H1 (cell line): ENCODE results near the gene RAB29. TPM values are rescaled to one million over a fixed set of nuclear protein-coding genes. Genes with fewer than 3 reads are reported as not detected.
A peak's percentile ranks its signal among the peaks of the same experiment; 100 is the strongest.

Experiments used
- CTCF ChIA-PET: fragments of 300-600 bp; sonication (Branson Sonifier 250); formaldehyde crosslinking; loops from one replicate; lab custom pipeline; 2021; ENCODE audit not compliant: partially characterized antibody; lab: Charles Lee
- POLR2A ChIA-PET: fragments of 300-600 bp; sonication (Branson Sonifier 250); formaldehyde crosslinking; loops from one replicate; lab custom pipeline; 2021; ENCODE audit warnings: inconsistent platforms; ENCODE audit not compliant: partially characterized antibody; lab: Charles Lee
- DNase-seq, 2 experiments: peaks; one replicate each; pipeline versions ENCODE4 v3.0.0 to v3.0.0-alpha.2; 2010 to 2022; ENCODE audit warnings: low spot score in 2 of 2, low read depth in 1 of 2, mixed read lengths in 1 of 2
- FAIRE-seq: peaks from 2 replicates; lab custom pipeline; 2011; peaks lifted over from hg19 to GRCh38; lab: Jason Lieb, UNC
- H2AFZ ChIP-seq: 2 replicates; pipeline ENCODE4 v1.8.1; 2012; ENCODE audit warnings: low read length, inconsistent platforms
- H2AK5ac ChIP-seq: 2 replicates; pipeline ENCODE4 v1.6.1; 2013; ENCODE audit warnings: low read depth, low read length
- H2BK120ac ChIP-seq: replicated peaks from 2 replicates; pipeline ENCODE3; 2013; ENCODE audit warnings: low read depth, low read length, inconsistent platforms
- H2BK12ac ChIP-seq: 2 replicates; pipeline ENCODE4 v1.6.1; 2013; ENCODE audit warnings: low read depth, low read length
- H2BK15ac ChIP-seq: 2 replicates; pipeline ENCODE4 v1.6.1; 2013; ENCODE audit warnings: low read length
- H2BK20ac ChIP-seq: 2 replicates; pipeline ENCODE4 v1.6.1; 2013; ENCODE audit warnings: low read length
- H2BK5ac ChIP-seq: 2 replicates; pipeline ENCODE4 v1.6.1; 2013; ENCODE audit warnings: low read depth, low read length
- H3K14ac ChIP-seq: 2 replicates; pipeline ENCODE4 v1.6.1; 2013; ENCODE audit warnings: inconsistent platforms; ENCODE audit not compliant: insufficient read length
- H3K18ac ChIP-seq: 2 replicates; pipeline ENCODE4 v1.6.1; 2013; ENCODE audit warnings: low read length; ENCODE audit errors: extremely low read depth
- H3K23ac ChIP-seq: 2 replicates; pipeline ENCODE4 v1.6.1; 2013; ENCODE audit warnings: inconsistent platforms; ENCODE audit not compliant: insufficient read length
- H3K23me2 ChIP-seq: 2 replicates; pipeline ENCODE4 v1.6.1; 2013; ENCODE audit warnings: low read depth, low read length
- H3K27ac ChIP-seq: 2 replicates; pipeline ENCODE4 v1.6.1; 2011; ENCODE audit warnings: low read depth, low read length, inconsistent platforms
- H3K27me3 ChIP-seq, 4 experiments: replicated peaks in 1 of 4; 1 replicate in 1 of 4; 2 replicates in 3 of 4; pipeline versions ENCODE4 v1.6.1 to v1.8.1; 2011 to 2013; ENCODE audit warnings: low read length in 3 of 4, mild to moderate bottlenecking in 3 of 4, inconsistent platforms in 2 of 4, mixed read lengths in 2 of 4, moderate library complexity in 1 of 4; ENCODE audit not compliant: control insufficient read depth in 3 of 4, insufficient read depth in 3 of 4; ENCODE audit errors: extremely low read depth in 1 of 4
- H3K36me3 ChIP-seq, 4 experiments: 2 replicates each; pipeline versions ENCODE4 v1.6.1 to v1.8.1; 2011 to 2013; ENCODE audit warnings: mild to moderate bottlenecking in 4 of 4, low read length in 3 of 4, moderate library complexity in 2 of 4, control low read depth in 1 of 4, inconsistent platforms in 1 of 4; ENCODE audit not compliant: insufficient read depth in 4 of 4, control insufficient read depth in 2 of 4
- H3K4ac ChIP-seq: replicated peaks from 2 replicates; pipeline ENCODE3; 2013; ENCODE audit warnings: low read length, low read depth, mixed read lengths, inconsistent platforms; ENCODE audit not compliant: insufficient read length
- H3K4me1 ChIP-seq, 4 experiments: replicated peaks in 1 of 4; 1 replicate in 1 of 4; 2 replicates in 3 of 4; pipeline versions ENCODE4 v1.6.1 to v1.8.1; 2011 to 2013; ENCODE audit warnings: low read length in 3 of 4, inconsistent platforms in 2 of 4, mixed read lengths in 1 of 4; ENCODE audit not compliant: insufficient read depth in 4 of 4, control insufficient read depth in 3 of 4
- H3K4me2 ChIP-seq, 2 experiments: 2 replicates each; pipeline versions ENCODE4 v1.6.1 to v1.8.1; 2011 to 2013; ENCODE audit warnings: low read depth in 2 of 2, low read length in 2 of 2, control low read depth in 1 of 2, inconsistent platforms in 1 of 2, mild to moderate bottlenecking in 1 of 2; ENCODE audit not compliant: insufficient read depth in 1 of 2
- H3K4me3 ChIP-seq, 4 experiments: fragments of 200-600, 300-600 bp in 1 of 4; sonication (generic), shearing (Covaris generic), sonication (Bioruptor Twin) in 1 of 4; 2 replicates each; pipeline versions ENCODE4 v1.5.1 to v1.8.1; 2011 to 2016; ENCODE audit warnings: low read length in 4 of 4, low read depth in 3 of 4, control low read depth in 2 of 4, inconsistent platforms in 2 of 4, mild to moderate bottlenecking in 2 of 4, mixed read lengths in 1 of 4, moderate library complexity in 1 of 4; ENCODE audit not compliant: insufficient read depth in 2 of 4; ENCODE audit errors: extremely low read depth in 1 of 4
- H3K56ac ChIP-seq: replicated peaks from 2 replicates; pipeline ENCODE3; 2013; ENCODE audit warnings: low read depth, mild to moderate bottlenecking, mixed read lengths, low read length, inconsistent platforms; ENCODE audit not compliant: insufficient read length
- H3K79me1 ChIP-seq: 2 replicates; pipeline ENCODE4 v1.6.1; 2013; ENCODE audit warnings: low read depth, low read length, control low read depth
- H3K79me2 ChIP-seq, 2 experiments: 2 replicates each; pipeline versions ENCODE4 v1.6.1 to v1.8.1; 2012 to 2013; ENCODE audit warnings: low read length in 2 of 2, mild to moderate bottlenecking in 2 of 2, inconsistent platforms in 1 of 2; ENCODE audit not compliant: insufficient read depth in 2 of 2, control insufficient read depth in 1 of 2
- H3K9ac ChIP-seq, 4 experiments: replicated peaks in 1 of 4; 1 replicate in 1 of 4; 2 replicates in 3 of 4; pipeline versions ENCODE4 v1.6.1 to v1.8.1; 2011 to 2013; ENCODE audit warnings: low read depth in 3 of 4, low read length in 3 of 4, control low read depth in 2 of 4, mild to moderate bottlenecking in 2 of 4, moderate library complexity in 2 of 4, inconsistent platforms in 1 of 4; ENCODE audit errors: extremely low read depth in 1 of 4
- H3K9me3 ChIP-seq, 2 experiments: 2 replicates each; pipeline versions ENCODE4 v1.6.1 to v1.8.1; 2012 to 2013; ENCODE audit warnings: mild to moderate bottlenecking in 2 of 2, moderate library complexity in 2 of 2, control low read depth in 1 of 2, inconsistent platforms in 1 of 2, low read depth in 1 of 2, low read length in 1 of 2, mixed read lengths in 1 of 2; ENCODE audit not compliant: insufficient read depth in 2 of 2
- H4K20me1 ChIP-seq, 2 experiments: replicated peaks in 1 of 2; 2 replicates each; pipeline versions ENCODE3 to v1.8.1; 2011 to 2013; ENCODE audit warnings: inconsistent platforms in 2 of 2, low read length in 2 of 2, mild to moderate bottlenecking in 1 of 2; ENCODE audit not compliant: insufficient read depth in 2 of 2, control insufficient read depth in 1 of 2
- H4K5ac ChIP-seq: 2 replicates; pipeline ENCODE4 v1.6.1; 2013; ENCODE audit warnings: low read length, low read depth, mixed read lengths, inconsistent platforms; ENCODE audit not compliant: insufficient read length
- H4K8ac ChIP-seq: 2 replicates; pipeline ENCODE4 v1.8.0; 2013; ENCODE audit warnings: mild to moderate bottlenecking, moderate library complexity, low read length, inconsistent platforms; ENCODE audit not compliant: insufficient read depth; ENCODE audit errors: extremely low read depth
- H4K91ac ChIP-seq: replicated peaks from 2 replicates; pipeline ENCODE3; 2013; ENCODE audit warnings: low read length, mixed read lengths, inconsistent platforms; ENCODE audit not compliant: insufficient read length
- ATF2 ChIP-seq: IDR thresholded peaks from 2 replicates; pipeline ENCODE4 v1.6.1; 2012; ENCODE audit warnings: low read length, inconsistent platforms
- HDAC2 ChIP-seq, 2 experiments: fragments of 300-600 bp in 1 of 2; sonication (generic) in 1 of 2; IDR thresholded peaks; 2 replicates each; pipeline ENCODE4 v1.6.1; 2011 to 2012; ENCODE audit warnings: low read depth in 2 of 2, low read length in 2 of 2, mild to moderate bottlenecking in 2 of 2, moderate library complexity in 2 of 2, borderline replicate concordance in 1 of 2, inconsistent platforms in 1 of 2
- KDM4A ChIP-seq: IDR thresholded peaks from one replicate; pipeline ENCODE4 v1.7.1; 2012; ENCODE audit warnings: low read depth, mild to moderate bottlenecking, moderate library complexity, low read length, inconsistent platforms; ENCODE audit not compliant: severe bottlenecking
- RXRA ChIP-seq: IDR thresholded peaks from 2 replicates; pipeline ENCODE4 v1.6.1; 2011; ENCODE audit warnings: low read depth, mild to moderate bottlenecking, low read length, moderate library complexity; ENCODE audit not compliant: insufficient read depth
- SIX5 ChIP-seq: IDR thresholded peaks from 2 replicates; pipeline ENCODE4 v1.6.1; 2011; ENCODE audit warnings: mild to moderate bottlenecking, low read depth, low read length
- TAF1 ChIP-seq: IDR thresholded peaks from 2 replicates; pipeline ENCODE4 v1.6.1; 2011; ENCODE audit warnings: mild to moderate bottlenecking, low read depth, low read length
- TBP ChIP-seq: IDR thresholded peaks from 2 replicates; pipeline ENCODE4 v1.6.1; 2011; ENCODE audit warnings: low read depth, low read length, improper control_type of control experiment
- YY1 ChIP-seq: IDR thresholded peaks from 2 replicates; pipeline ENCODE4 v1.6.1; 2011; ENCODE audit warnings: low read depth, mild to moderate bottlenecking, low read length
- ZNF274 ChIP-seq: IDR thresholded peaks from 2 replicates; pipeline ENCODE4 v1.7.0; 2012; ENCODE audit warnings: low read length, borderline replicate concordance; ENCODE audit errors: extremely low read depth
- WGBS, 2 experiments: shearing (Covaris generic) in 1 of 2; methylation state at CpG; one replicate each; pipeline versions ENCODE4 v1.1.6 to v1.1.7; 2013 to 2015; ENCODE audit warnings: low lambda C conversion rate in 2 of 2, mixed read lengths in 2 of 2, inconsistent platforms in 1 of 2, low coverage in 1 of 2, missing lambda C conversion rate in 1 of 2; ENCODE audit not compliant: insufficient replicate concordance in 2 of 2, insufficient coverage in 1 of 2, insufficient read length in 1 of 2; ENCODE audit errors: extremely low coverage in 1 of 2, missing lambda C conversion rate in 1 of 2; 5-methylcytosine and 5-hydroxymethylcytosine counted together
- polyA plus RNA-seq, 7 experiments: library from polyadenylated mRNA; depleted of rRNA in 3 of 7; stranded (reverse) in 5 of 7; unstranded in 2 of 7; fragments of >200 nt in 5 of 7; fragments of 200-250 nt in 2 of 7; gene quantifications; 1 replicate in 5 of 7; 2 replicates in 1 of 7; 4 replicates in 1 of 7; pipeline versions ENCODE4 v1.2.1 to v1.2.3, GENCODE V29; 2011 to 2013; ENCODE audit warnings: missing spikeins in 2 of 7, mixed read lengths in 2 of 7
- total RNA-seq: library from RNA; stranded (reverse); fragmentation: NEBNext Ultra II Directional; extraction: Animal tissue kit (Norgen Biotek cat#: 25700); gene quantifications from 2 replicates; pipeline ENCODE4 v1.2.1, GENCODE V29; 2021

RAB29 gene
- total and polyA plus RNA-seq, 2 of the 8 experiments (the other 6 are each of a cell fraction or from before 2014, with no cell fraction given): 10.1 to 17.3 TPM

- H2BK15ac ChIP-seq: no peak overlapping the region
- 0 out of 2 replicates have a peak overlapping the region, but pooled peaks have one; percentile 5 for H2BK5ac ChIP-seq
- CTCF ChIA-PET: interaction anchor here (0.6 to 11.7 kb wide), 24 partner anchors 9 to 344 kb away, joined by 3 to 206 read pairs (median 8); no protein-coding TSS in a partner anchor
- H3K27ac ChIP-seq: no peak overlapping the region
- no peak overlapping the region for H4K8ac ChIP-seq
- H4K5ac ChIP-seq: no peak overlapping the region
- H3K4ac ChIP-seq: no peak overlapping the region
- no peaks in the 10 kb centered on the region for H3K4me1 ChIP-seq
- H3K9ac ChIP-seq: no peak overlapping the region
- POLR2A ChIA-PET: interaction anchor here (0.6 to 1.4 kb wide), 5 partner anchors 12 to 167 kb away, joined by 3 to 4 read pairs (median 3); partner anchors contain the start of gene NUCKS1
- H2BK20ac ChIP-seq: no peak overlapping the region
- no peak overlapping the region for H2BK120ac ChIP-seq
- no peak overlapping the region for H4K91ac ChIP-seq
- H4K20me1 ChIP-seq: no peaks in the 10 kb centered on the region
- no peak overlapping the region for H2BK12ac ChIP-seq
- H3K14ac ChIP-seq: no peak overlapping the region
- WGBS, 2 experiments: 92% methylated on average over 6 of the region's 6 CpGs; no CpG with 5 or more reads in 1 of the 2 experiments
- H3K4me3 ChIP-seq: no peak overlapping the region
- no peak overlapping the region for H3K18ac ChIP-seq
- no peaks in the 10 kb centered on the region; the same call in 1 of the 2 replicates for H3K23me2 ChIP-seq
- H3K4me2 ChIP-seq: no peak overlapping the region
- no peak overlapping the region for H3K56ac ChIP-seq
- DNase-seq (no peak), FAIRE-seq (no peak)
- H3K23ac ChIP-seq: no peak overlapping the region
- H2AFZ ChIP-seq: no peak overlapping the region
- no peaks in the 10 kb centered on the region for H3K79me2 ChIP-seq
- no peaks in the 10 kb centered on the region for H3K27me3 ChIP-seq
- no peaks in the 10 kb centered on the region for H3K9me3 ChIP-seq
- no peaks in the 10 kb centered on the region for H3K79me1 ChIP-seq
- H2AK5ac ChIP-seq: no peak overlapping the region
- peaks cover 10 to 41% (median 33%) of the 10 kb centered on the region in 4 experiments for H3K36me3 ChIP-seq
- no peak for TF ChIP-seq RXRA
- TF ChIP-seq ZNF274: no peak
- no peak for TF ChIP-seq KDM4A
- TF ChIP-seq TAF1: no peak
- TF ChIP-seq SIX5: no peak
- TF ChIP-seq HDAC2 (IDR thresholded peaks at IDR 0.05; ENCODE audit: borderline replicate concordance in 1 of 2, low read depth in 2 of 2, low read length in 2 of 2): no peak
- no peak for TF ChIP-seq ATF2
- TF ChIP-seq YY1: no peak
- TF ChIP-seq TBP: no peak
Measured at GRCh38 chr1:205792961-205793673, 17.8 kb upstream of the RAB29 start.
